ENCODE results near the gene BCOR. TPM values are rescaled to one million over a fixed set of nuclear protein-coding genes. Genes with fewer than 3 reads are reported as not detected.
A peak's percentile ranks its signal among the peaks of the same experiment; 100 is the strongest.

Gene BCOR
- total RNA-seq, 4 donors from 2014 or later, result 20.9 to 36.0 (median 32.5) TPM

- Histone ChIP-seq H3K27me3 (no peaks in the 10 kb centered on the region), H3K27ac (no peak overlapping the region), H3K4me3 (peak overlapping the region; percentile 72), H3K9me3 (no peaks in the 10 kb centered on the region), H3K4me1 (peaks cover 36% of the 10 kb centered on the region), H3K36me3 (no peaks in the 10 kb centered on the region)
- WGBS, result 28% methylated on average over 10 of the region's 10 CpGs
- DNase-seq (ENCODE audit: low spot score in 2 of 2), result no peak
- TF ChIP-seq POLR2AphosphoS5 (IDR thresholded peaks at IDR 0.05) (no peak), EP300 (IDR thresholded peaks at IDR 0.05) (no peak), CTCF (IDR thresholded peaks at IDR 0.05) (no peak), POLR2A (IDR thresholded peaks at IDR 0.05) (no peak)
These were observed 4.2 kb downstream of the BCOR start for GRCh38 chrX:40093586-40093985.

GRCh38 chrX:40092808-40093435 lies 4.8 kb downstream of the BCOR start:
- H3K36me3 ChIP-seq, result no peaks in the 10 kb centered on the region
- H3K27ac ChIP-seq, result no peak overlapping the region
- H3K4me1 ChIP-seq, result peaks cover 36% of the 10 kb centered on the region
- TF ChIP-seq CTCF (IDR thresholded peaks at IDR 0.05) (no peak), EP300 (IDR thresholded peaks at IDR 0.05) (no peak), POLR2A (IDR thresholded peaks at IDR 0.05) (no peak), POLR2AphosphoS5 (IDR thresholded peaks at IDR 0.05) (no peak)
- WGBS, result 45% methylated on average over 9 of the region's 9 CpGs
- H3K27me3 ChIP-seq, result no peaks in the 10 kb centered on the region
- DNase-seq (ENCODE audit: low spot score in 2 of 2), result no peak
- no peak overlapping the region for H3K4me3 ChIP-seq
- H3K9me3 ChIP-seq, result no peaks in the 10 kb centered on the region

GRCh38 chrX:40091691-40092421 lies 5.9 kb downstream of the BCOR start:
- TF ChIP-seq POLR2A (IDR thresholded peaks at IDR 0.05) (no peak), CTCF (IDR thresholded peaks at IDR 0.05) (no peak), POLR2AphosphoS5 (IDR thresholded peaks at IDR 0.05) (no peak), EP300 (IDR thresholded peaks at IDR 0.05) (no peak)
- Histone ChIP-seq H3K27me3 (no peaks in the 10 kb centered on the region), H3K4me1 (peaks cover 36% of the 10 kb centered on the region), H3K27ac (no peak overlapping the region), H3K36me3 (no peaks in the 10 kb centered on the region), H3K4me3 (peak overlapping the region; percentile 12), H3K9me3 (no peaks in the 10 kb centered on the region)
- DNase-seq (ENCODE audit: low spot score in 2 of 2), result no peak
- 45% methylated on average over 45 of the region's 70 CpGs for WGBS

- Histone ChIP-seq H3K27ac (no peak overlapping the region), H3K27me3 (no peaks in the 10 kb centered on the region), H3K4me3 (no peak overlapping the region), H3K9me3 (no peaks in the 10 kb centered on the region), H3K36me3 (no peaks in the 10 kb centered on the region), H3K4me1 (peaks cover 41% of the 10 kb centered on the region)
- DNase-seq (ENCODE audit: low spot score in 2 of 2), result no peak
- no peak for TF ChIP-seq CTCF (IDR thresholded peaks at IDR 0.05)
- TF ChIP-seq EP300 (IDR thresholded peaks at IDR 0.05), result no peak
- TF ChIP-seq POLR2A (IDR thresholded peaks at IDR 0.05), result no peak
- TF ChIP-seq POLR2AphosphoS5 (IDR thresholded peaks at IDR 0.05), result no peak
- 42% methylated on average over 7 of the region's 7 CpGs for WGBS
These were observed 6.8 kb downstream of the BCOR start for GRCh38 chrX:40090961-40091360.

GRCh38 chrX:40090050-40090804 lies 7.5 kb downstream of the BCOR start:
- WGBS, result 7% methylated on average over 12 of the region's 63 CpGs
- no peaks in the 10 kb centered on the region for H3K9me3 ChIP-seq
- no peak overlapping the region for H3K27ac ChIP-seq
- DNase-seq (ENCODE audit: low spot score in 2 of 2), result no peak
- H3K36me3 ChIP-seq, result no peaks in the 10 kb centered on the region
- peaks cover 49% of the 10 kb centered on the region for H3K4me1 ChIP-seq
- peak overlapping the region; percentile 45 for H3K4me3 ChIP-seq
- TF ChIP-seq EP300 (IDR thresholded peaks at IDR 0.05) (no peak), CTCF (IDR thresholded peaks at IDR 0.05) (no peak), POLR2A (IDR thresholded peaks at IDR 0.05) (no peak), POLR2AphosphoS5 (IDR thresholded peaks at IDR 0.05) (no peak)
- no peaks in the 10 kb centered on the region for H3K27me3 ChIP-seq

Data from suprapubic skin (tissue), 4 donors.